Uterus (tissue), 4 donors: ENCODE results near the gene GIPC3. TPM values are rescaled to one million over a fixed set of nuclear protein-coding genes. Genes with fewer than 3 reads are reported as not detected.
A peak's percentile ranks its signal among the peaks of the same experiment; 100 is the strongest.

Experiments
- DNase-seq, 2 donors: peaks; one replicate each; pipeline ENCODE4 v3.0.0-alpha.2; 2019 to 2020
- H3K27ac ChIP-seq, 2 donors: fragments of 200-600 bp; sonication (generic); 1 replicate in 1 of 2; 2 replicates in 1 of 2; pipeline ENCODE4 v1.5.1; 2016 to 2018
- H3K27me3 ChIP-seq, 2 donors: fragments of 200-600 bp; sonication (generic); one replicate each; pipeline ENCODE4 v1.5.1; 2018 to 2019; ENCODE audit warnings: control low read depth in 1 of 2
- H3K36me3 ChIP-seq, 2 donors: fragments of 200-600 bp; sonication (generic); one replicate each; pipeline ENCODE4 v1.5.1; 2019; ENCODE audit warnings: control low read depth in 1 of 2
- H3K4me1 ChIP-seq, 2 donors: fragments of 200-600 bp; sonication (generic); one replicate each; pipeline ENCODE4 v1.5.1; 2018 to 2019; ENCODE audit warnings: control low read depth in 1 of 2
- H3K4me3 ChIP-seq, 2 donors: fragments of 200-600 bp; sonication (generic); 1 replicate in 1 of 2; 2 replicates in 1 of 2; pipeline ENCODE4 v1.5.1; 2018 to 2019; ENCODE audit warnings: mild to moderate bottlenecking in 1 of 2
- H3K9me3 ChIP-seq, 2 donors: fragments of 200-600 bp; sonication (generic); one replicate each; pipeline ENCODE4 v1.5.1; 2019; ENCODE audit warnings: control low read depth in 1 of 2
- POLR2A ChIP-seq, 2 donors: fragments of 450-650 bp; IDR thresholded peaks; one replicate each; pipeline ENCODE4 v1.6.1; 2016; ENCODE audit warnings: antibody characterized with exemption in 2 of 2, mild to moderate bottlenecking in 1 of 2, moderate library complexity in 1 of 2
- intact Hi-C: fragments of 100-400 bp; cut with DNase I; formaldehyde crosslinking; loops from one replicate; pipeline ENCODE4 v1.15.1; 2023; ENCODE audit warnings: low total_unique reads
- total RNA-seq, 4 donors: library from RNA; depleted of rRNA in 3 of 4; stranded (reverse); fragments of >200 nt in 3 of 4; gene quantifications; one replicate each; pipeline versions ENCODE4 v1.1.0 to v1.2.4, GENCODE V29; 2014 to 2023
- TF ChIP-seq, protein P1 (sequence below), 4 experiments: fragments of 200-600 bp in 2 of 4; fragments of 450-650 bp in 2 of 4; sonication (generic) in 2 of 4; IDR thresholded peaks; one replicate each; pipeline ENCODE4 v1.5.1; 2016 to 2019; ENCODE audit warnings: antibody characterized with exemption in 4 of 4, mild to moderate bottlenecking in 2 of 4, moderate library complexity in 1 of 4
- donor health status: DM: yes; HTN: yes; CAD: no.

The GIPC3 gene
- total RNA-seq, 4 donors from 2014 or later: 0.07 to 4.0 TPM; not detected in 2

GRCh38 chr19:3604227-3604986 is 19.1 kb downstream of the GIPC3 start:
- intact Hi-C loops: no loop called here
- H3K36me3 ChIP-seq: no peaks in the 10 kb centered on the region
- no peak for DNase-seq
- H3K27ac ChIP-seq: peak overlapping the region in 1 of 2 donors; percentile 26
- H3K4me1 ChIP-seq: peaks cover 0 to 14% of the 10 kb centered on the region in 2 donors
- H3K27me3 ChIP-seq: no peaks in the 10 kb centered on the region
- no peak overlapping the region for H3K4me3 ChIP-seq
- TF ChIP-seq, protein P1, sequence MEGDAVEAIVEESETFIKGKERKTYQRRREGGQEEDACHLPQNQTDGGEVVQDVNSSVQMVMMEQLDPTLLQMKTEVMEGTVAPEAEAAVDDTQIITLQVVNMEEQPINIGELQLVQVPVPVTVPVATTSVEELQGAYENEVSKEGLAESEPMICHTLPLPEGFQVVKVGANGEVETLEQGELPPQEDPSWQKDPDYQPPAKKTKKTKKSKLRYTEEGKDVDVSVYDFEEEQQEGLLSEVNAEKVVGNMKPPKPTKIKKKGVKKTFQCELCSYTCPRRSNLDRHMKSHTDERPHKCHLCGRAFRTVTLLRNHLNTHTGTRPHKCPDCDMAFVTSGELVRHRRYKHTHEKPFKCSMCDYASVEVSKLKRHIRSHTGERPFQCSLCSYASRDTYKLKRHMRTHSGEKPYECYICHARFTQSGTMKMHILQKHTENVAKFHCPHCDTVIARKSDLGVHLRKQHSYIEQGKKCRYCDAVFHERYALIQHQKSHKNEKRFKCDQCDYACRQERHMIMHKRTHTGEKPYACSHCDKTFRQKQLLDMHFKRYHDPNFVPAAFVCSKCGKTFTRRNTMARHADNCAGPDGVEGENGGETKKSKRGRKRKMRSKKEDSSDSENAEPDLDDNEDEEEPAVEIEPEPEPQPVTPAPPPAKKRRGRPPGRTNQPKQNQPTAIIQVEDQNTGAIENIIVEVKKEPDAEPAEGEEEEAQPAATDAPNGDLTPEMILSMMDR (IDR thresholded peaks at IDR 0.05): no peak
- no peak for TF ChIP-seq POLR2A (IDR thresholded peaks at IDR 0.05)
- no peaks in the 10 kb centered on the region for H3K9me3 ChIP-seq

DNA sequence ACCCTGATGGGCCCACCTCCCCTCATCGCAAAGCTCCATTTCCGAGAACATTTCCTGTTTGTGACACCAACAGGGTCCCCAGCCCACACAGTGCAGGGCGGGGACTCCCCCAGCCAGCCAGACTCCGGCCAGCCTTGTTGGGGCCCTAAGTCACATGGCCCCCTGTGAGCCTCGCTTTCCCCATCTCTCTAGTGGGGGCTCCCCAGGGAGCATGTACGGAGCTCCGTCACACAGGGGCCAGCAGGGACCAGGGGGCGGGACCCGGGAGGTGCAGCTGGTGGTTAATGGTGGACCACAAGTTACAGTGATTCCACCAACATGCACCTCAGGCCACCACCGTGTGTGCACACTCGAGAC is 19.7 kb downstream of the GIPC3 start:
- Histone ChIP-seq H3K4me1 (peaks cover 0 to 14% of the 10 kb centered on the region in 2 donors), H3K27me3 (no peaks in the 10 kb centered on the region), H3K4me3 (no peak overlapping the region), H3K27ac (no peak overlapping the region), H3K9me3 (no peaks in the 10 kb centered on the region), H3K36me3 (no peaks in the 10 kb centered on the region)
- TF ChIP-seq, protein P1 (IDR thresholded peaks at IDR 0.05): no peak
- no peak for TF ChIP-seq POLR2A (IDR thresholded peaks at IDR 0.05)
- no peak for DNase-seq
- intact Hi-C loops: no loop called here

- intact Hi-C loops: no loop called here
- H3K9me3 ChIP-seq: no peaks in the 10 kb centered on the region
- H3K4me1 ChIP-seq: peaks cover 0 to 14% of the 10 kb centered on the region in 2 donors
- H3K27me3 ChIP-seq: no peaks in the 10 kb centered on the region
- H3K4me3 ChIP-seq: no peak overlapping the region
- H3K36me3 ChIP-seq: no peaks in the 10 kb centered on the region
- TF ChIP-seq POLR2A (IDR thresholded peaks at IDR 0.05): no peak
- TF ChIP-seq, protein P1 (IDR thresholded peaks at IDR 0.05): no peak
- no peak overlapping the region for H3K27ac ChIP-seq
- DNase-seq: no peak
These were observed 20.1 kb downstream of the GIPC3 start for GRCh38 chr19:3605361-3605760.

DNA sequence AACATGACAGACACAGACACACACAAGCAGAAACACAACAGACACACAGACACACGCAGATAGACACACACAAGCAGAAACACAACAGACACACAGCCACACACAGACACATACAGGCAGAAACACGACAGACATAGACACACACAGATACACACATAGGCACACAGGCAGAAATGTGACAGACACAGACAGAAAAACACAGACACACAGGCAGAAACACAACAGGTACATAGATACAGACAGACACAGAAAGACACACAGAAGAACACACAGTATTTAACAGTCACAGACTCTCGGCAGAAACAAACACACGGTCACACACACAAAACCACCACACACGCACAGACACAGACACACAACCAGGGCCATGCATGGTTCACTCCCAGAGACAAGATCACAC is 20.5 kb downstream of the GIPC3 start:
- no peak for DNase-seq
- Histone ChIP-seq H3K4me1 (peaks cover 0 to 14% of the 10 kb centered on the region in 2 donors), H3K27ac (peak overlapping the region in 1 of 2 donors; percentile 82), H3K9me3 (no peaks in the 10 kb centered on the region), H3K27me3 (no peaks in the 10 kb centered on the region), H3K36me3 (no peaks in the 10 kb centered on the region), H3K4me3 (peak overlapping the region; percentile 37 to 42)
- no peak for TF ChIP-seq POLR2A (IDR thresholded peaks at IDR 0.05)
- TF ChIP-seq, protein P1 (IDR thresholded peaks at IDR 0.05): no peak
- intact Hi-C loops: no loop called here

- TF ChIP-seq POLR2A (IDR thresholded peaks at IDR 0.05): no peak
- TF ChIP-seq, protein P1 (IDR thresholded peaks at IDR 0.05): no peak
- H3K9me3 ChIP-seq: no peaks in the 10 kb centered on the region
- no peaks in the 10 kb centered on the region for H3K27me3 ChIP-seq
- H3K4me3 ChIP-seq: peak overlapping the region; percentile 37 to 42
- DNase-seq: no peak
- no peaks in the 10 kb centered on the region for H3K36me3 ChIP-seq
- H3K4me1 ChIP-seq: peaks cover 0 to 14% of the 10 kb centered on the region in 2 donors
- peak overlapping the region; percentile 71 to 82 for H3K27ac ChIP-seq
- intact Hi-C loops: no loop called here
These were observed 21.0 kb downstream of the GIPC3 start for GRCh38 chr19:3606174-3606689.
